A673 (cell line): ENCODE data around the gene TTL. TPM values are rescaled to one million over a fixed set of nuclear protein-coding genes. Genes with fewer than 3 reads are reported as not detected.
"Not testable (repeated sequence)": the region's sequence is repeated elsewhere in the genome, so short reads cannot be mapped to it uniquely, and the experiment has no call there.

ENCODE experiments used
- BruUV-seq: library from RNA; stranded (reverse); fragments of 400-500 nt; replicated peaks from 2 replicates; lab custom pipeline; 2021; lab: Mats Ljungman, UMichigan
- CTCF ChIA-PET: fragments of 300-600 bp; sonication (Branson Sonifier 250); formaldehyde crosslinking; loops from one replicate; lab custom pipeline; 2022; ENCODE audit warnings: antibody characterized with exemption; lab: Charles Lee
- POLR2A ChIA-PET: fragments of 300-600 bp; sonication (Branson Sonifier 250); formaldehyde crosslinking; loops from one replicate; lab custom pipeline; 2022; ENCODE audit warnings: antibody characterized with exemption; ENCODE audit not compliant: low non-redundant PET; lab: Charles Lee
- DNase-seq: peaks from one replicate; pipeline ENCODE4 v3.0.0-alpha.2; 2015; ENCODE audit warnings: low spot score
- H3K27ac ChIP-seq: fragments of 200-600 bp; sonication (generic); 2 replicates; pipeline ENCODE4 v1.5.1; 2016; ENCODE audit warnings: mixed run types, low read depth, mild to moderate bottlenecking, mixed read lengths, antibody characterized with exemption, low read length; ENCODE audit not compliant: poor library complexity, severe bottlenecking
- H3K27me3 ChIP-seq: fragments of 200-600 bp; sonication (generic); replicated peaks from 2 replicates; pipeline ENCODE4 v1.6.1; 2017; ENCODE audit warnings: mixed run types, low read depth, mild to moderate bottlenecking, mixed read lengths, antibody characterized with exemption, low read length; ENCODE audit not compliant: insufficient read depth, poor library complexity
- H3K36me3 ChIP-seq: fragments of 200-600 bp; sonication (generic); 2 replicates; pipeline ENCODE4 v1.6.1; 2016; ENCODE audit warnings: mixed run types, mild to moderate bottlenecking, mixed read lengths, antibody characterized with exemption, low read length; ENCODE audit not compliant: insufficient read depth, poor library complexity, severe bottlenecking
- H3K4me1 ChIP-seq: fragments of 200-600 bp; sonication (generic); 2 replicates; pipeline ENCODE4 v1.6.1; 2017; ENCODE audit warnings: mixed run types, mild to moderate bottlenecking, mixed read lengths, antibody characterized with exemption, low read length; ENCODE audit not compliant: insufficient read depth, poor library complexity, severe bottlenecking
- H3K4me3 ChIP-seq: fragments of 200-600 bp; sonication (generic); 2 replicates; pipeline ENCODE4 v1.5.1; 2016; ENCODE audit warnings: low read depth, mixed run types, mild to moderate bottlenecking, mixed read lengths, low read length; ENCODE audit not compliant: poor library complexity, severe bottlenecking
- H3K9me3 ChIP-seq: fragments of 200-600 bp; sonication (generic); 2 replicates; pipeline ENCODE4 v1.6.1; 2016; ENCODE audit warnings: mixed run types, low read depth, mild to moderate bottlenecking, mixed read lengths, antibody characterized with exemption, low read length; ENCODE audit not compliant: poor library complexity, severe bottlenecking
- EZH2 ChIP-seq: fragments of 200-600 bp; sonication (generic); IDR thresholded peaks from 2 replicates; pipeline ENCODE4 v1.6.1; 2017; ENCODE audit warnings: borderline replicate concordance, low read depth, mild to moderate bottlenecking, mixed read lengths, antibody characterized with exemption, low read length; ENCODE audit not compliant: poor library complexity, severe bottlenecking
- intact Hi-C: fragments of 100-400 bp; cut with micrococcal nuclease; formaldehyde crosslinking; loops from one replicate; pipeline ENCODE4 v1.10.0; 2022; ENCODE audit not compliant: unreplicated experiment
- total RNA-seq: library from RNA; stranded (reverse); gene quantifications from 2 replicates; pipeline ENCODE4 v1.2.3, GENCODE V29; 2021
- TF ChIP-seq, protein P1 (sequence below): fragments of 300-800, 200-600 bp; sonication (generic); conservative IDR thresholded peaks from 2 replicates; pipeline ENCODE4 v1.5.1; 2017; ENCODE audit warnings: low read depth, mild to moderate bottlenecking, antibody characterized with exemption, low read length, moderate library complexity, mixed read lengths

The TTL gene
- total RNA-seq, 1 experiment from 2014 or later, result 146 TPM

DNA sequence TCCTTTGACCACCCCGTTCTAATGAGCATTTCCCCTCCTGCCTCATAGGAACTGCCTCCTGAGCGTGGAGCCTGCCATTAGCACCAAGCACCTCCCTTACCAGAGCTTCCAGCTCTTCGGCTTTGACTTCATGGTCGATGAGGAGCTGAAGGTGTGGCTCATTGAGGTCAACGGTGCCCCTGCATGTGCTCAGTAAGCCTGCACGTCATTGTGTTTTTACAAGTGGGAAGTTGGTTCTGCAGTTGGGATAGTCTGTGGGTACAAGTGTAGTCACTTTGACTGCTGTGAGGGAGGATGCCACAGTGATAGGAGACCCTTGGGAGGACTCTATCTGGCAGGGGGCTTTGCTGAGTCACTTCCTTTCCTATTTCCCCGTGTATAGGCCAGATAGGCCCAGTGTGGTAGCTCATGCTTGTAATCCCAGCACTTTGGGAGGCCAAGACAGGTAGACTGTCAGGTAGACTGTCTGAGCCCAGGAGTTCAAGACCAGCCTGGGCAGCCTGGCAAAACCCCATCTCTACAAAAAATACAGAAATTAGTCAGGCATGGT lies 38.4 kb downstream of the TTL start:
- POLR2A ChIA-PET, result interaction anchor here (0.6 kb wide), 1 partner anchor 10 kb away, joined by 3 read pairs; no protein-coding TSS in a partner anchor
- Histone ChIP-seq H3K4me3 (no peak overlapping the region), H3K27me3 (no peaks in the 10 kb centered on the region), H3K36me3 (peaks cover 43% of the 10 kb centered on the region), H3K9me3 (peaks cover 3% of the 10 kb centered on the region), H3K4me1 (peaks cover 21% of the 10 kb centered on the region), H3K27ac (peak overlapping the region; percentile 95)
- intact Hi-C loops, result no loop called here
- no peak for TF ChIP-seq EZH2
- TF ChIP-seq, protein P1, sequence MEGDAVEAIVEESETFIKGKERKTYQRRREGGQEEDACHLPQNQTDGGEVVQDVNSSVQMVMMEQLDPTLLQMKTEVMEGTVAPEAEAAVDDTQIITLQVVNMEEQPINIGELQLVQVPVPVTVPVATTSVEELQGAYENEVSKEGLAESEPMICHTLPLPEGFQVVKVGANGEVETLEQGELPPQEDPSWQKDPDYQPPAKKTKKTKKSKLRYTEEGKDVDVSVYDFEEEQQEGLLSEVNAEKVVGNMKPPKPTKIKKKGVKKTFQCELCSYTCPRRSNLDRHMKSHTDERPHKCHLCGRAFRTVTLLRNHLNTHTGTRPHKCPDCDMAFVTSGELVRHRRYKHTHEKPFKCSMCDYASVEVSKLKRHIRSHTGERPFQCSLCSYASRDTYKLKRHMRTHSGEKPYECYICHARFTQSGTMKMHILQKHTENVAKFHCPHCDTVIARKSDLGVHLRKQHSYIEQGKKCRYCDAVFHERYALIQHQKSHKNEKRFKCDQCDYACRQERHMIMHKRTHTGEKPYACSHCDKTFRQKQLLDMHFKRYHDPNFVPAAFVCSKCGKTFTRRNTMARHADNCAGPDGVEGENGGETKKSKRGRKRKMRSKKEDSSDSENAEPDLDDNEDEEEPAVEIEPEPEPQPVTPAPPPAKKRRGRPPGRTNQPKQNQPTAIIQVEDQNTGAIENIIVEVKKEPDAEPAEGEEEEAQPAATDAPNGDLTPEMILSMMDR, result no peak
- CTCF ChIA-PET, result no interaction called here
- peak; percentile 50 for DNase-seq
- BruUV-seq, result no TSS peak

DNA sequence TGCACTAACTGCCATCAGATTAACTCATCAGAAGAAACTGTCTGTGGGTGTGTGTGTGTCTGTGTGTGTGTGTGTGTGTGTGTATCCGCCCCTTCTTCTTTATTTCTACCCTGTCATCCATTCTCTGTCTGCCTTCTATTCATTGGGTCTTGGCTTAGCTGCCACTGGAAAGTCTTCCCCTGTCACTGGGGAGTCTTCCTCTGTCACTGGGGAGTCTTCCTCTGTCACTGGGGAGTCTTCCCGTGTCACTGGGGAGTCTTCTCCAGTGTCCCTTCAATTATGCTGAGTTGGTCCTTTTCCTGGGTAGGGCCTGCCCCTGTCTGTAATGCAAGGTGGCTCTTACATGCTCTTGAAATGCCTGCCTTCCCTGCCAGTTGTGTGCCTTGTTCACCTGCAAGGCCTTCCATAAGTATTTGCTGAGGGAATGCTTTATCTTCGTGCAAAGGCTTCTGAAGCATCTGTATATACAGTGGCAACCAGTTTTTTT lies 41.4 kb downstream of the TTL start:
- peaks cover 37% of the 10 kb centered on the region for H3K36me3 ChIP-seq

DNA sequence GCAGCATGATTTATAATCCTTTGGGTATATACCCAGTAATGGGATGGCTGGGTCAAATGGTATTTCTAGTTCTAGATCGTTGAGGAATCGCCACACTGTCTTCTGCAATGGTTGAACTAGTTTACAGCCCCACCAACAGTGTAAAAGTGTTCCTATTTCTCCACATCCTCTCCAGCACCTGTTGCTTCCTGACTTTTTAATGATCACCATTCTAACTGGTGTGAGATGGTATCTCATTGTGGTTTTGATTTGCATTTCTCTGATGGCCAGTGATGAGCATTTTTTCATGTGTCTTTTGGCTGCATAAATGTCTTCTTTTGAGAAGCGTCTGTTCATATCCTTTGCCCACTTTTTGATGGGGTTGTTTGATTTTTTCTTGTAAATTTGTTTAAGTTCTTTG lies 42.3 kb downstream of the TTL start:
- H3K27ac ChIP-seq, intact Hi-C loops, H3K9me3 ChIP-seq, POLR2A ChIA-PET, DNase-seq, H3K27me3 ChIP-seq, CTCF ChIA-PET, BruUV-seq, H3K4me3 ChIP-seq: not testable (repeated sequence)
- H3K4me1 ChIP-seq, result peaks cover 21% of the 10 kb centered on the region
- H3K36me3 ChIP-seq, result peaks cover 38% of the 10 kb centered on the region

More for the DNA sequence above, 41.4 kb downstream of the TTL start:
- no peak overlapping the region for H3K4me3 ChIP-seq
- H3K4me1 ChIP-seq, result peaks cover 21% of the 10 kb centered on the region
- DNase-seq, result peak; percentile 98
- intact Hi-C loops, result no loop called here
- TF ChIP-seq, protein P1, result no peak
- no peak for TF ChIP-seq EZH2
- ChIA-PET CTCF (interaction anchor here (0.6 kb wide), 1 partner anchor 617 kb away, joined by 3 read pairs; no protein-coding TSS in a partner anchor), POLR2A (interaction anchor here (0.6 kb wide), 2 partner anchors 25 to 60 kb away, joined by 3 to 4 read pairs; no protein-coding TSS in a partner anchor)
- H3K27me3 ChIP-seq, result no peaks in the 10 kb centered on the region
- peak overlapping the region; percentile 95 for H3K27ac ChIP-seq
- H3K9me3 ChIP-seq, result no peaks in the 10 kb centered on the region
- BruUV-seq, result no TSS peak
